HL-60 (cell line): ENCODE measurements around the gene IQGAP3.
"Not testable (repeated sequence)": the region's sequence is repeated elsewhere in the genome, so short reads cannot be mapped to it uniquely, and the experiment has no call there.

Source experiments
- DNase-seq, 2 experiments: peaks; one replicate each; pipeline ENCODE4 v3.0.0-alpha.2; 2010 to 2020; ENCODE audit warnings: low read depth in 1 of 2, low spot score in 1 of 2
- H3K27ac ChIP-seq: fragments of 250-450 bp; sonication (Bioruptor Pico); replicated peaks from 2 replicates; pipeline ENCODE4 v1.5.1; 2020; ENCODE audit warnings: mild to moderate bottlenecking, moderate library complexity
- H3K27me3 ChIP-seq: fragments of 250-450 bp; sonication (Bioruptor Pico); 2 replicates; pipeline ENCODE4 v1.5.1; 2021; ENCODE audit warnings: mild to moderate bottlenecking, moderate library complexity; ENCODE audit not compliant: insufficient read depth, poor library complexity, severe bottlenecking
- H3K4me3 ChIP-seq: replicated peaks from 2 replicates; pipeline ENCODE4 v1.5.1; 2011; ENCODE audit warnings: mild to moderate bottlenecking, control low read depth, low read length; ENCODE audit not compliant: insufficient read depth
- CTCF ChIP-seq: IDR thresholded peaks from one replicate; pipeline ENCODE4 v1.5.1; 2011; ENCODE audit warnings: low read length, control low read depth, inconsistent platforms; ENCODE audit not compliant: insufficient read depth
- GABPA ChIP-seq: IDR thresholded peaks from 2 replicates; pipeline ENCODE4 v1.6.1; 2012; ENCODE audit warnings: low read depth
- POLR2AphosphoS5 ChIP-seq: IDR thresholded peaks from 2 replicates; pipeline ENCODE4 v1.6.1; 2012; ENCODE audit warnings: low read depth
- REST ChIP-seq: IDR thresholded peaks from 2 replicates; pipeline ENCODE4 v1.6.1; 2012; ENCODE audit warnings: low read depth; ENCODE audit not compliant: insufficient replicate concordance
- SPI1 ChIP-seq: IDR thresholded peaks from 2 replicates; pipeline ENCODE4 v1.6.1; 2012; ENCODE audit warnings: low read depth, mild to moderate bottlenecking, borderline replicate concordance

Gene IQGAP3

GRCh38 chr1:156608981-156609380 lies 36.6 kb upstream of the IQGAP3 start:
- no peaks in the 10 kb centered on the region for H3K27me3 ChIP-seq
- H3K4me3 ChIP-seq = no peak overlapping the region
- no peak overlapping the region for H3K27ac ChIP-seq
- peak; percentile 30 for TF ChIP-seq CTCF
- no peak for TF ChIP-seq SPI1
- DNase-seq = peak in 1 of 2 experiments; percentile 40

GRCh38 chr1:156608036-156608674 lies 35.8 kb upstream of the IQGAP3 start:
- DNase-seq = peak; percentile 61 to 74
- TF ChIP-seq SPI1 (no peak), CTCF (peak; percentile 78)
- no peaks in the 10 kb centered on the region for H3K27me3 ChIP-seq
- no peak overlapping the region for H3K4me3 ChIP-seq
- no peak overlapping the region for H3K27ac ChIP-seq

GRCh38 chr1:156607344-156607743 lies 35.0 kb upstream of the IQGAP3 start:
- not testable (repeated sequence) for H3K4me3 ChIP-seq, DNase-seq, H3K27me3 ChIP-seq, H3K27ac ChIP-seq

- DNase-seq = peak in 1 of 2 experiments; percentile 41
- TF ChIP-seq REST (no peak), POLR2AphosphoS5 (no peak), GABPA (no peak), SPI1 (no peak), CTCF (peak; percentile 15)
- Histone ChIP-seq H3K27ac (no peak overlapping the region), H3K27me3 (no peaks in the 10 kb centered on the region), H3K4me3 (no peak overlapping the region)
These were observed 30.2 kb upstream of the IQGAP3 start for GRCh38 chr1:156602557-156602993.

- Histone ChIP-seq H3K27me3 (no peaks in the 10 kb centered on the region), H3K4me3 (peak overlapping the region; percentile 84), H3K27ac (peak overlapping the region; percentile 82; the same call in 1 of the 2 replicates)
- no peak for TF ChIP-seq SPI1
- TF ChIP-seq CTCF = no peak
- TF ChIP-seq REST = no peak
- TF ChIP-seq POLR2AphosphoS5 = no peak
- no peak for TF ChIP-seq GABPA
- DNase-seq = no peak
These were observed 29.5 kb upstream of the IQGAP3 start for GRCh38 chr1:156601892-156602291.
